ENCODE measurements around the gene SGSH. TPM values are rescaled to one million over a fixed set of nuclear protein-coding genes. Genes with fewer than 3 reads are reported as not detected.
A peak's percentile ranks its signal among the peaks of the same experiment; 100 is the strongest.
"Not testable (repeated sequence)": the region's sequence is repeated elsewhere in the genome, so short reads cannot be mapped to it uniquely, and the experiment has no call there.

SGSH gene
- total RNA-seq, 1 donor = 17.6 TPM

DNA sequence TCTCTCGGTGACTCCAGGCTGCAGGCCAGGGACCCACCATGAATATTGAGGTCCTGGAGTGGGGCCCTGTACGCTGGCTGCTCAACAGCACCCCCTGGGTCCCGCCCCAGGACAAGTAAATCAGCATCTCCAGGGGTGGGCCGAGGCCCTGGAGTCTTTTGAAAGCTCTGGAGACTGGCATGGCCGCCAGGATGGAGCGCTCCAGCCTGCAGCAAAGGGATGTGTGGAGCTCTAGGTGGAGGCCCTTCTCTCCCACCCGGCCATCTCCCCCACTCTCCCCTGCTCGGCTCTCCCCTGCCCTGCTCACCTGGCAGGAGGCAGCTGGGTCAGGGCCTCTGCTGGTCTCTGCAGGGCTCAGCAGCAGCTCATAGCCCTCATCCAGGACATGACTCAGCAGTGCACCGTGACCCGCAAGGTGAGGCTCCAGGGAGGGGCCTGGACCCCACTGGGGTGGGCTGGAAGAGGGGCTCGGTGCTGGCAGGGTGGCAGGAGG, 16.6 kb downstream of the SGSH start:
- TF ChIP-seq, protein P1, sequence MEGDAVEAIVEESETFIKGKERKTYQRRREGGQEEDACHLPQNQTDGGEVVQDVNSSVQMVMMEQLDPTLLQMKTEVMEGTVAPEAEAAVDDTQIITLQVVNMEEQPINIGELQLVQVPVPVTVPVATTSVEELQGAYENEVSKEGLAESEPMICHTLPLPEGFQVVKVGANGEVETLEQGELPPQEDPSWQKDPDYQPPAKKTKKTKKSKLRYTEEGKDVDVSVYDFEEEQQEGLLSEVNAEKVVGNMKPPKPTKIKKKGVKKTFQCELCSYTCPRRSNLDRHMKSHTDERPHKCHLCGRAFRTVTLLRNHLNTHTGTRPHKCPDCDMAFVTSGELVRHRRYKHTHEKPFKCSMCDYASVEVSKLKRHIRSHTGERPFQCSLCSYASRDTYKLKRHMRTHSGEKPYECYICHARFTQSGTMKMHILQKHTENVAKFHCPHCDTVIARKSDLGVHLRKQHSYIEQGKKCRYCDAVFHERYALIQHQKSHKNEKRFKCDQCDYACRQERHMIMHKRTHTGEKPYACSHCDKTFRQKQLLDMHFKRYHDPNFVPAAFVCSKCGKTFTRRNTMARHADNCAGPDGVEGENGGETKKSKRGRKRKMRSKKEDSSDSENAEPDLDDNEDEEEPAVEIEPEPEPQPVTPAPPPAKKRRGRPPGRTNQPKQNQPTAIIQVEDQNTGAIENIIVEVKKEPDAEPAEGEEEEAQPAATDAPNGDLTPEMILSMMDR (IDR thresholded peaks at IDR 0.05; ENCODE audit: insufficient read depth, low read length) = peak; percentile 8

DNA sequence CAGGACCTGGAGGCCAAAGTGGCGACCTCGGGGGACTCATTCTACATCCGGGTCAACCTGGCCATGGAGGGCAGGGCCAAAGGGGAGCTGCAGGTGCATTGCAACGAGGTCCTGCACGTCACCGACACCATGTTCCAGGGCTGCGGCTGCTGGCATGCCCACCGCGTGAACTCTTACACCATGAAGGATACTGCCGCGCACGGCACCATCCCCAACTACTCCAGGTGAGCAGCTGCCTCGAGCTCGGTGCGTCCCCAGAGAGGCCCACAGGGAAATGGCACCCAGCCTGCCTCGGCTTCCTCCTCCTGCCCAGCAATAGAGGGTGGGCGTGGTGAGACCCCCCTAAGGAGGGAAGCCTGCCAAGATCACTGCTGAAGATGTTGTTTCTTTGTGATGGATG, 17.9 kb downstream of the SGSH start:
- no peak for DNase-seq (ENCODE audit: low read depth)
- TF ChIP-seq, protein P1 (IDR thresholded peaks at IDR 0.05; ENCODE audit: insufficient read depth, low read length) = no peak
- no peak overlapping the region for H3K4me3 ChIP-seq (ENCODE audit: low read depth, low read length)

More for the DNA sequence above, 16.6 kb downstream of the SGSH start:
- no peak for DNase-seq (ENCODE audit: low read depth)
- H3K4me3 ChIP-seq (ENCODE audit: low read depth, low read length) = no peak overlapping the region

DNA sequence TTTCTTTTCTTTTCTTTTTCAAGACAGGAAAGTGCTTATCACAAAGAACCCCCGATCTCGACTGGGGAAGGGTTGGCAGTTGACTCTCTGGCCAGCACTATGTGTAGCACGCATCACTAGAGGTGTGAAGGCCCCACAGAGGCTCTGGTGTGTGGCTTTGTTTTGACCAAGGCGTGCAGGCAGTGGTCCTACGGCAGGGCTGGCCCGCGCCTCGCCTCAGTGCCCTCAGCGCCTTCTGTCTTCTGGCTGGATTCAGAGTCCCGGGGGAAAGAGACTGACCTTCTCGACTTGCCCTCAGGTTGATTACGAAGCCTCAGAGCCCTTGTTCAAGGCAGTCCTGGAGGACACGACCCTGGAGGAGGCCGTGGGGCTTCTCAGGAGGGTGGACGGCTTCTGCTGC, 18.7 kb downstream of the SGSH start:
- TF ChIP-seq, protein P1 (IDR thresholded peaks at IDR 0.05; ENCODE audit: insufficient read depth, low read length) = no peak
- DNase-seq (ENCODE audit: low read depth) = no peak
- H3K4me3 ChIP-seq (ENCODE audit: low read depth, low read length) = no peak overlapping the region

DNA sequence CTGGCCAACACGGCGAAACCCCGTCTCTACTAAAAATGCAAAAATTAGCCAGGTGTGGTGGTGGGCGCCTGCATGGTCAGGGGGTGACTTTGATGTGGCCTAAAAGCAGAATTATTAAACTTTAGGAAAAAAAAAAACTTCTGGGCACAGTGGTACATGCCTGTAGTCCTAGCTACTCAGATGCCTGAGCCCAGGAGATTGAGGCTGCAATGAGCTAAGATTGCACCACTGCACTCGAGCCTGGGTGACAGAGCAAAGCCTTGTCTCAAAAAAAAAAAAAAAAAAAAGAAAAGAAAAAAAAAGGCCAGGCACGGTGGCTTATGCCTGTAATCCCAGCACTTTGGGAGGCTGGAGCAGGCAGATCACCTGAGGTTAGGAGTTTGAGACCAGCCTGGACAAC, 20.8 kb downstream of the SGSH start:
- not testable (repeated sequence) for DNase-seq (ENCODE audit: low read depth); H3K4me3 ChIP-seq (ENCODE audit: low read depth, low read length)

DNA sequence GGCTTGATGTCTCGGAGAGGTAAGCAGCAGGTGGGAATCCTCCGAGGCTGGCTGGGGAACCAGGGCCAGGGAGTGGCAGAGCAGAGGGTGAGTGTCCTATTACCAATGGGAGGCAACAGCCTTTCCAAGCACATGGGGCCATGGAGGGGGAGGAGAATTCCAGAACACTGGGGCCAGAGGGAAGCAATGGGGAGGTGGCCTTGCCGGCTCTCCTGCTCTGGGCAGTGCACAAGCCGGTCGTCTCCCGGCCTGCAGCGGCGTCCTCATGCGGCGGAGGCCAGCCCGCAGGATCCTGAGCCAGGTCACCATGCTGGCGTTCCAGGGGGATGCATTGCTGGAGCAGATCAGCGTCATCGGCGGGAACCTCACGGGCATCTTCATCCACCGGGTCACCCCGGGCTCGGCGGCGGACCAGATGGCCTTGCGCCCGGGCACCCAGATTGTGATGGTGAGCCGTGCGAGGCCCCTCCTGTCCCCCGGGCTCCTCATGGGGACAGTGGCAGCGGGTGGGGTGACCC, 21.9 kb downstream of the SGSH start:
- DNase-seq (ENCODE audit: low read depth) = peak; percentile 4
- no peak overlapping the region for H3K4me3 ChIP-seq (ENCODE audit: low read depth, low read length)
- TF ChIP-seq, protein P1 (IDR thresholded peaks at IDR 0.05; ENCODE audit: insufficient read depth, low read length) = no peak

DNA sequence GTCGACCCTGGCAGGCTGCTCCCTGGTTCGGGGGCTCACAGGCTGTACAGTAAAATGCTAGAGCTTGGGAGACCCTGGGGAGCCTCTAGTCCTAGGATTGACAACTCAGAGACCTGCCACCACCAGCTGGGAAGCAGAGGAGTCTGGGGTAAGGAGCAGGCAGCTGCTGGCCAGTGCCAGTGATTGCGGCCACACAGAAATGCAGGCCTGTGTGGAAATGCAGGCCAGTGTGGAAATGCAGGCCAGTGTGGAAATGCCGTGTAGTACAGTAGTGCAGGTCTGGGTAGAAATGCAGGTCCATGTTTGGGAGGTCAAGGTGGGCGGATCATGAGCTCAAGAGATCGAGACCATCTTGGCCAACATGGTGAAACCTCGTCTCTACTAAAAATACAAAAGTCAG, 23.5 kb downstream of the SGSH start:
- no peak for DNase-seq (ENCODE audit: low read depth)
- TF ChIP-seq, protein P1 (IDR thresholded peaks at IDR 0.05; ENCODE audit: insufficient read depth, low read length) = no peak
- no peak overlapping the region for H3K4me3 ChIP-seq (ENCODE audit: low read depth, low read length)

DNA sequence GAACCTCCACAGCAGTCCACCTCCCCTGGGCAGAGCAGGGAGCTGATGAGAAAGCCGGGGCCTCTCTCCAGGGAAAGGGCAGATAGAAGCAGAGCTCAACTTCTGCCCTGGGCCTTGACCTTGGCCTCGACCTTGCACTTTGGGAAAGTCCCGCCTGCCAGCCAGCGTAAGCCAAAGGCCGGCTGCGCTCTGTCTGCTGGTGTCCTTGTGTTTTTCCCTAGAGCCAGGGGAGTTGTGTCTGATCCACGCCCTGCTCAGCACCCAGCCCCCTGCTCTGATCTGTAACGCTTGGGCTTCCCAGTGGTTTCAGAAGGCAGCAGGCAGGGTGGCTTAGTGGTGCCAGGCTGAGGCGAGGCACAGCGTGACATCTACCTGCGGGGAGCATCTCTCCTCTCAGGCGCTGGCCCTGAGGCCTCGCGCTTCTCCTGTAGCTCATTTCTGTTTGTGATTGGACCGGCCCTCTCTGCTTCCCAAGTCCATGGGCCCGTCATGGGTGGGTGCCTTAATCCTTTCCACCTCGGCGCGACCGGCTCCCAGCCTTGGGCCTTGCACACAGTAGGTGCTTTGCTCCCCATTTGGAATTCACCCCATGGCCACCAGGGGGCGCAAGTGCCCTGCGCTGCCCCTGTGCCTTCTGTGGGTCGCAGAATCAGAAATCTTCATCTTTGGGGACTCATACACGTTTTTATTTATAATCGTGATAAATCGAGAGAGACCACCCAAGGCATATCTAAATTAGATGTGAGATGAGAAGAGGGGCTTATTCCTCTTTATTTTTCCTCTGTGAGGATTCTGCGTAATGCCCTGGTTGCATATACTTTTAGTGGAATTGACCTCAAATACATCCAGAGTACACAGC, 24.2 kb downstream of the SGSH start:
- no peak overlapping the region for H3K4me3 ChIP-seq (ENCODE audit: low read depth, low read length)
- TF ChIP-seq, protein P1 (IDR thresholded peaks at IDR 0.05; ENCODE audit: insufficient read depth, low read length) = peak; percentile 90
- peak; percentile 8 for DNase-seq (ENCODE audit: low read depth)
